ENCODE measurements around the gene DNAJC3. TPM values are rescaled to one million over a fixed set of nuclear protein-coding genes. Genes with fewer than 3 reads are reported as not detected.

DNAJC3 gene
- total and polyA plus RNA-seq, 2 of the 8 experiments (the other 6 are each of a cell fraction or from before 2014, with no cell fraction given), result 4.3 to 24.1 TPM

- Histone ChIP-seq H2BK120ac (replicated peaks; ENCODE audit: low read depth, low read length) (no peak overlapping the region), H3K79me1 (ENCODE audit: low read depth, low read length) (no peaks in the 10 kb centered on the region), H3K4me3 (ENCODE audit: extremely low read depth in 1 of 4, insufficient read depth in 2 of 4, low read depth in 3 of 4, low read length in 4 of 4) (no peak overlapping the region), H2AFZ (ENCODE audit: low read length) (no peak overlapping the region), H3K36me3 (ENCODE audit: control insufficient read depth in 2 of 4, insufficient read depth in 4 of 4, low read length in 3 of 4) (peaks cover 0 to 3% (median 0%) of the 10 kb centered on the region in 4 experiments; a peak in 1 of 8 replicates), H2BK12ac (ENCODE audit: low read depth, low read length) (no peak overlapping the region), H3K14ac (ENCODE audit: insufficient read length) (no peak overlapping the region), H3K27me3 (replicated peaks in 1 of 4; ENCODE audit: control insufficient read depth in 3 of 4, extremely low read depth in 1 of 4, insufficient read depth in 3 of 4, low read length in 3 of 4) (no peaks in the 10 kb centered on the region), H4K5ac (ENCODE audit: insufficient read length, low read depth, low read length) (no peak overlapping the region), H3K23me2 (ENCODE audit: low read depth, low read length) (no peaks in the 10 kb centered on the region), H3K23ac (ENCODE audit: insufficient read length) (no peak overlapping the region), H2AK5ac (ENCODE audit: low read depth, low read length) (no peak overlapping the region), H3K9me3 (ENCODE audit: insufficient read depth in 2 of 2, low read depth in 1 of 2, low read length in 1 of 2) (no peaks in the 10 kb centered on the region), H4K91ac (replicated peaks; ENCODE audit: insufficient read length, low read length) (no peak overlapping the region), H3K4me1 (replicated peaks in 1 of 4; ENCODE audit: control insufficient read depth in 3 of 4, insufficient read depth in 4 of 4, low read length in 3 of 4) (no peaks in the 10 kb centered on the region), H3K79me2 (ENCODE audit: control insufficient read depth in 1 of 2, insufficient read depth in 2 of 2, low read length in 2 of 2) (no peaks in the 10 kb centered on the region), H2BK5ac (ENCODE audit: low read depth, low read length) (no peak overlapping the region), H2BK20ac (ENCODE audit: low read length) (no peak overlapping the region), H3K27ac (ENCODE audit: low read depth, low read length) (no peak overlapping the region), H3K18ac (ENCODE audit: extremely low read depth, low read length) (no peak overlapping the region), H4K20me1 (replicated peaks in 1 of 2; ENCODE audit: control insufficient read depth in 1 of 2, insufficient read depth in 2 of 2, low read length in 2 of 2) (no peaks in the 10 kb centered on the region), H3K4me2 (ENCODE audit: insufficient read depth in 1 of 2, low read depth in 2 of 2, low read length in 2 of 2) (no peak overlapping the region), H3K9ac (replicated peaks in 1 of 4; ENCODE audit: extremely low read depth in 1 of 4, low read depth in 3 of 4, low read length in 3 of 4) (no peak overlapping the region), H3K4ac (replicated peaks; ENCODE audit: insufficient read length, low read depth, low read length) (no peak overlapping the region), H4K8ac (ENCODE audit: extremely low read depth, insufficient read depth, low read length) (no peak overlapping the region), H2BK15ac (ENCODE audit: low read length) (no peak overlapping the region), H3K56ac (replicated peaks; ENCODE audit: insufficient read length, low read depth, low read length) (no peak overlapping the region)
- DNase-seq (ENCODE audit: low read depth in 1 of 2, low spot score in 2 of 2), result no peak
- CTCF ChIA-PET (ENCODE audit: partially characterized antibody), result interaction anchor here (0.6 to 1.2 kb wide), 4 partner anchors 20 to 1829 kb away, joined by 3 to 4 read pairs (median 3); no protein-coding TSS in a partner anchor
- TF ChIP-seq CBX8 (IDR thresholded peaks at IDR 0.05; ENCODE audit: borderline replicate concordance, low read depth, low read length) (no peak), RNF2 (IDR thresholded peaks at IDR 0.05; ENCODE audit: borderline replicate concordance, low read depth, low read length, missing control alignments, poor library complexity, severe bottlenecking) (no peak), JUN (IDR thresholded peaks at IDR 0.05; ENCODE audit: low read depth, low read length) (no peak), TEAD4 (IDR thresholded peaks at IDR 0.05; ENCODE audit: low read depth, low read length) (no peak), EGR1 (IDR thresholded peaks at IDR 0.05; ENCODE audit: borderline replicate concordance, low read depth, low read length) (no peak), CHD1 (IDR thresholded peaks at IDR 0.05; ENCODE audit: low read depth, low read length) (no peak), CTCF (IDR thresholded peaks at IDR 0.05; ENCODE audit: control extremely low read depth in 1 of 3, insufficient read depth in 1 of 3, low read depth in 1 of 3, low read length in 3 of 3) (no peak), MAX (IDR thresholded peaks at IDR 0.05) (no peak), CEBPB (IDR thresholded peaks at IDR 0.05; ENCODE audit: low read depth, low read length) (no peak), CBX5 (IDR thresholded peaks at IDR 0.05; ENCODE audit: low read depth, low read length) (no peak), PHF8 (conservative IDR thresholded peaks at IDR 0.05; ENCODE audit: low read depth, low read length) (no peak), POLR2AphosphoS5 (IDR thresholded peaks at IDR 0.05; ENCODE audit: low read depth, low read length) (no peak)
- no peak for FAIRE-seq
- POLR2A ChIA-PET (ENCODE audit: partially characterized antibody), result no interaction called here
- WGBS, 2 experiments (ENCODE audit: extremely low coverage in 1 of 2, insufficient coverage in 1 of 2, insufficient read length in 1 of 2, insufficient replicate concordance in 2 of 2, low coverage in 1 of 2, low lambda C conversion rate in 2 of 2, missing lambda C conversion rate in 1 of 2), result 100% methylated on average over 1 of the region's 1 CpG; no CpG with 5 or more reads in 1 of the 2 experiments
Measured at GRCh38 chr13:95723438-95723837, 46.5 kb downstream of the DNAJC3 start.
